H1 (cell line): ENCODE data around the gene PRKD1. TPM values are rescaled to one million over a fixed set of nuclear protein-coding genes. Genes with fewer than 3 reads are reported as not detected.

Experiments
- CTCF ChIA-PET: fragments of 300-600 bp; sonication (Branson Sonifier 250); formaldehyde crosslinking; loops from one replicate; lab custom pipeline; 2021; ENCODE audit not compliant: partially characterized antibody; lab: Charles Lee
- POLR2A ChIA-PET: fragments of 300-600 bp; sonication (Branson Sonifier 250); formaldehyde crosslinking; loops from one replicate; lab custom pipeline; 2021; ENCODE audit warnings: inconsistent platforms; ENCODE audit not compliant: partially characterized antibody; lab: Charles Lee
- DNase-seq, 2 experiments: peaks; one replicate each; pipeline versions ENCODE4 v3.0.0 to v3.0.0-alpha.2; 2010 to 2022; ENCODE audit warnings: low spot score in 2 of 2, low read depth in 1 of 2, mixed read lengths in 1 of 2
- FAIRE-seq: peaks from 2 replicates; lab custom pipeline; 2011; peaks lifted over from hg19 to GRCh38; lab: Jason Lieb, UNC
- H2AFZ ChIP-seq: 2 replicates; pipeline ENCODE4 v1.8.1; 2012; ENCODE audit warnings: low read length, inconsistent platforms
- H2AK5ac ChIP-seq: 2 replicates; pipeline ENCODE4 v1.6.1; 2013; ENCODE audit warnings: low read depth, low read length
- H2BK120ac ChIP-seq: replicated peaks from 2 replicates; pipeline ENCODE3; 2013; ENCODE audit warnings: low read depth, low read length, inconsistent platforms
- H2BK12ac ChIP-seq: 2 replicates; pipeline ENCODE4 v1.6.1; 2013; ENCODE audit warnings: low read depth, low read length
- H2BK15ac ChIP-seq: 2 replicates; pipeline ENCODE4 v1.6.1; 2013; ENCODE audit warnings: low read length
- H2BK20ac ChIP-seq: 2 replicates; pipeline ENCODE4 v1.6.1; 2013; ENCODE audit warnings: low read length
- H2BK5ac ChIP-seq: 2 replicates; pipeline ENCODE4 v1.6.1; 2013; ENCODE audit warnings: low read depth, low read length
- H3K14ac ChIP-seq: 2 replicates; pipeline ENCODE4 v1.6.1; 2013; ENCODE audit warnings: inconsistent platforms; ENCODE audit not compliant: insufficient read length
- H3K18ac ChIP-seq: 2 replicates; pipeline ENCODE4 v1.6.1; 2013; ENCODE audit warnings: low read length; ENCODE audit errors: extremely low read depth
- H3K23ac ChIP-seq: 2 replicates; pipeline ENCODE4 v1.6.1; 2013; ENCODE audit warnings: inconsistent platforms; ENCODE audit not compliant: insufficient read length
- H3K23me2 ChIP-seq: 2 replicates; pipeline ENCODE4 v1.6.1; 2013; ENCODE audit warnings: low read depth, low read length
- H3K27ac ChIP-seq: 2 replicates; pipeline ENCODE4 v1.6.1; 2011; ENCODE audit warnings: low read depth, low read length, inconsistent platforms
- H3K27me3 ChIP-seq, 4 experiments: replicated peaks in 1 of 4; 1 replicate in 1 of 4; 2 replicates in 3 of 4; pipeline versions ENCODE4 v1.6.1 to v1.8.1; 2011 to 2013; ENCODE audit warnings: low read length in 3 of 4, mild to moderate bottlenecking in 3 of 4, inconsistent platforms in 2 of 4, mixed read lengths in 2 of 4, moderate library complexity in 1 of 4; ENCODE audit not compliant: control insufficient read depth in 3 of 4, insufficient read depth in 3 of 4; ENCODE audit errors: extremely low read depth in 1 of 4
- H3K36me3 ChIP-seq, 4 experiments: 2 replicates each; pipeline versions ENCODE4 v1.6.1 to v1.8.1; 2011 to 2013; ENCODE audit warnings: mild to moderate bottlenecking in 4 of 4, low read length in 3 of 4, moderate library complexity in 2 of 4, control low read depth in 1 of 4, inconsistent platforms in 1 of 4; ENCODE audit not compliant: insufficient read depth in 4 of 4, control insufficient read depth in 2 of 4
- H3K4ac ChIP-seq: replicated peaks from 2 replicates; pipeline ENCODE3; 2013; ENCODE audit warnings: low read length, low read depth, mixed read lengths, inconsistent platforms; ENCODE audit not compliant: insufficient read length
- H3K4me1 ChIP-seq, 4 experiments: replicated peaks in 1 of 4; 1 replicate in 1 of 4; 2 replicates in 3 of 4; pipeline versions ENCODE4 v1.6.1 to v1.8.1; 2011 to 2013; ENCODE audit warnings: low read length in 3 of 4, inconsistent platforms in 2 of 4, mixed read lengths in 1 of 4; ENCODE audit not compliant: insufficient read depth in 4 of 4, control insufficient read depth in 3 of 4
- H3K4me2 ChIP-seq, 2 experiments: 2 replicates each; pipeline versions ENCODE4 v1.6.1 to v1.8.1; 2011 to 2013; ENCODE audit warnings: low read depth in 2 of 2, low read length in 2 of 2, control low read depth in 1 of 2, inconsistent platforms in 1 of 2, mild to moderate bottlenecking in 1 of 2; ENCODE audit not compliant: insufficient read depth in 1 of 2
- H3K4me3 ChIP-seq, 4 experiments: fragments of 200-600, 300-600 bp in 1 of 4; sonication (generic), shearing (Covaris generic), sonication (Bioruptor Twin) in 1 of 4; 2 replicates each; pipeline versions ENCODE4 v1.5.1 to v1.8.1; 2011 to 2016; ENCODE audit warnings: low read length in 4 of 4, low read depth in 3 of 4, control low read depth in 2 of 4, inconsistent platforms in 2 of 4, mild to moderate bottlenecking in 2 of 4, mixed read lengths in 1 of 4, moderate library complexity in 1 of 4; ENCODE audit not compliant: insufficient read depth in 2 of 4; ENCODE audit errors: extremely low read depth in 1 of 4
- H3K56ac ChIP-seq: replicated peaks from 2 replicates; pipeline ENCODE3; 2013; ENCODE audit warnings: low read depth, mild to moderate bottlenecking, mixed read lengths, low read length, inconsistent platforms; ENCODE audit not compliant: insufficient read length
- H3K79me1 ChIP-seq: 2 replicates; pipeline ENCODE4 v1.6.1; 2013; ENCODE audit warnings: low read depth, low read length, control low read depth
- H3K79me2 ChIP-seq, 2 experiments: 2 replicates each; pipeline versions ENCODE4 v1.6.1 to v1.8.1; 2012 to 2013; ENCODE audit warnings: low read length in 2 of 2, mild to moderate bottlenecking in 2 of 2, inconsistent platforms in 1 of 2; ENCODE audit not compliant: insufficient read depth in 2 of 2, control insufficient read depth in 1 of 2
- H3K9ac ChIP-seq, 4 experiments: replicated peaks in 1 of 4; 1 replicate in 1 of 4; 2 replicates in 3 of 4; pipeline versions ENCODE4 v1.6.1 to v1.8.1; 2011 to 2013; ENCODE audit warnings: low read depth in 3 of 4, low read length in 3 of 4, control low read depth in 2 of 4, mild to moderate bottlenecking in 2 of 4, moderate library complexity in 2 of 4, inconsistent platforms in 1 of 4; ENCODE audit errors: extremely low read depth in 1 of 4
- H3K9me3 ChIP-seq, 2 experiments: 2 replicates each; pipeline versions ENCODE4 v1.6.1 to v1.8.1; 2012 to 2013; ENCODE audit warnings: mild to moderate bottlenecking in 2 of 2, moderate library complexity in 2 of 2, control low read depth in 1 of 2, inconsistent platforms in 1 of 2, low read depth in 1 of 2, low read length in 1 of 2, mixed read lengths in 1 of 2; ENCODE audit not compliant: insufficient read depth in 2 of 2
- H4K20me1 ChIP-seq, 2 experiments: replicated peaks in 1 of 2; 2 replicates each; pipeline versions ENCODE3 to v1.8.1; 2011 to 2013; ENCODE audit warnings: inconsistent platforms in 2 of 2, low read length in 2 of 2, mild to moderate bottlenecking in 1 of 2; ENCODE audit not compliant: insufficient read depth in 2 of 2, control insufficient read depth in 1 of 2
- H4K5ac ChIP-seq: 2 replicates; pipeline ENCODE4 v1.6.1; 2013; ENCODE audit warnings: low read length, low read depth, mixed read lengths, inconsistent platforms; ENCODE audit not compliant: insufficient read length
- H4K8ac ChIP-seq: 2 replicates; pipeline ENCODE4 v1.8.0; 2013; ENCODE audit warnings: mild to moderate bottlenecking, moderate library complexity, low read length, inconsistent platforms; ENCODE audit not compliant: insufficient read depth; ENCODE audit errors: extremely low read depth
- H4K91ac ChIP-seq: replicated peaks from 2 replicates; pipeline ENCODE3; 2013; ENCODE audit warnings: low read length, mixed read lengths, inconsistent platforms; ENCODE audit not compliant: insufficient read length
- CBX5 ChIP-seq: fragments of 300-800, 300-1000 bp; sonication (generic); IDR thresholded peaks from 2 replicates; pipeline ENCODE4 v1.7.1; 2016; ENCODE audit warnings: antibody characterized with exemption, low read length, low read depth
- CTCF ChIP-seq, 3 experiments: IDR thresholded peaks; 1 replicate in 2 of 3; 2 replicates in 1 of 3; pipeline versions ENCODE4 v1.5.1 to v1.6.1; 2011; ENCODE audit warnings: low read length in 3 of 3, mild to moderate bottlenecking in 3 of 3, inconsistent platforms in 2 of 3, low read depth in 1 of 3, moderate library complexity in 1 of 3; ENCODE audit not compliant: insufficient read depth in 1 of 3; ENCODE audit errors: control extremely low read depth in 1 of 3
- GTF2F1 ChIP-seq: IDR thresholded peaks from 2 replicates; pipeline ENCODE4 v1.6.1; 2012; ENCODE audit warnings: low read depth, low read length, improper control_type of control experiment, borderline replicate concordance
- HDAC6 ChIP-seq: IDR thresholded peaks from one replicate; pipeline ENCODE4 v1.7.1; 2012; ENCODE audit warnings: low read depth, mild to moderate bottlenecking, inconsistent platforms, low read length, moderate library complexity
- MAX ChIP-seq: IDR thresholded peaks from 2 replicates; pipeline ENCODE4 v1.6.1; 2012; ENCODE audit warnings: inconsistent platforms
- PHF8 ChIP-seq: fragments of 200-600 bp; sonication (generic); conservative IDR thresholded peaks from 2 replicates; pipeline ENCODE4 v1.7.1; 2012; ENCODE audit warnings: low read depth, mild to moderate bottlenecking, inconsistent platforms, low read length, moderate library complexity
- POLR2A ChIP-seq, 2 experiments: IDR thresholded peaks; 1 replicate in 1 of 2; 2 replicates in 1 of 2; pipeline ENCODE4 v1.6.1; 2011; ENCODE audit warnings: low read depth in 2 of 2, low read length in 2 of 2, mild to moderate bottlenecking in 2 of 2; ENCODE audit errors: control extremely low read depth in 1 of 2
- POU5F1 ChIP-seq: IDR thresholded peaks from 2 replicates; pipeline ENCODE4 v1.6.1; 2011; ENCODE audit warnings: low read depth, mild to moderate bottlenecking, low read length, moderate library complexity
- SIN3A ChIP-seq, 2 experiments: IDR thresholded peaks in 1 of 2; conservative IDR thresholded peaks in 1 of 2; 2 replicates each; pipeline ENCODE4 v1.6.1; 2011 to 2012; ENCODE audit warnings: low read length in 2 of 2, improper control_type of control experiment in 1 of 2, low read depth in 1 of 2, mild to moderate bottlenecking in 1 of 2
- SP2 ChIP-seq: IDR thresholded peaks from 2 replicates; pipeline ENCODE4 v1.6.1; 2012; ENCODE audit warnings: mild to moderate bottlenecking, low read length, inconsistent platforms
- TBP ChIP-seq: IDR thresholded peaks from 2 replicates; pipeline ENCODE4 v1.6.1; 2011; ENCODE audit warnings: low read depth, low read length, improper control_type of control experiment
- YY1 ChIP-seq: IDR thresholded peaks from 2 replicates; pipeline ENCODE4 v1.6.1; 2011; ENCODE audit warnings: low read depth, mild to moderate bottlenecking, low read length
- whole genome bisulfite sequencing, 2 experiments: shearing (Covaris generic) in 1 of 2; methylation state at CpG; one replicate each; pipeline versions ENCODE4 v1.1.6 to v1.1.7; 2013 to 2015; ENCODE audit warnings: low lambda C conversion rate in 2 of 2, mixed read lengths in 2 of 2, inconsistent platforms in 1 of 2, low coverage in 1 of 2, missing lambda C conversion rate in 1 of 2; ENCODE audit not compliant: insufficient replicate concordance in 2 of 2, insufficient coverage in 1 of 2, insufficient read length in 1 of 2; ENCODE audit errors: extremely low coverage in 1 of 2, missing lambda C conversion rate in 1 of 2; 5-methylcytosine and 5-hydroxymethylcytosine counted together
- polyA plus RNA-seq, 7 experiments: library from polyadenylated mRNA; depleted of rRNA in 3 of 7; stranded (reverse) in 5 of 7; unstranded in 2 of 7; fragments of >200 nt in 5 of 7; fragments of 200-250 nt in 2 of 7; gene quantifications; 1 replicate in 5 of 7; 2 replicates in 1 of 7; 4 replicates in 1 of 7; pipeline versions ENCODE4 v1.2.1 to v1.2.3, GENCODE V29; 2011 to 2013; ENCODE audit warnings: missing spikeins in 2 of 7, mixed read lengths in 2 of 7
- total RNA-seq: library from RNA; stranded (reverse); fragmentation: NEBNext Ultra II Directional; extraction: Animal tissue kit (Norgen Biotek cat#: 25700); gene quantifications from 2 replicates; pipeline ENCODE4 v1.2.1, GENCODE V29; 2021

The PRKD1 gene
- total and polyA plus RNA-seq, 2 of the 8 experiments (the other 6 are each of a cell fraction or from before 2014, with no cell fraction given): 3.6 to 6.8 TPM

- Histone ChIP-seq H3K4ac (no peak overlapping the region), H3K14ac (no peak overlapping the region)
- FAIRE-seq: no peak
- TF ChIP-seq MAX (no peak), PHF8 (no peak), SP2 (no peak), SIN3A (conservative IDR thresholded peaks at IDR 0.05 in 1 of 2, IDR thresholded peaks at IDR 0.05 in 1 of 2; ENCODE audit: low read depth in 1 of 2, low read length in 2 of 2) (no peak), GTF2F1 (no peak), CBX5 (no peak), HDAC6 (no peak), CTCF (IDR thresholded peaks at IDR 0.05; ENCODE audit: control extremely low read depth in 1 of 3, insufficient read depth in 1 of 3, low read depth in 1 of 3, low read length in 3 of 3) (no peak), POU5F1 (no peak), POLR2A (IDR thresholded peaks at IDR 0.05; ENCODE audit: control extremely low read depth in 1 of 2, low read depth in 2 of 2, low read length in 2 of 2) (no peak), YY1 (no peak), TBP (no peak)
Measured at GRCh38 chr14:29717901-29718300, 209.7 kb downstream of the PRKD1 start.

More at GRCh38 chr14:29717901-29718300, 209.7 kb downstream of the PRKD1 start:
- Histone ChIP-seq H3K9ac (no peak overlapping the region), H3K23ac (no peak overlapping the region), H2AK5ac (no peak overlapping the region), H2BK20ac (no peak overlapping the region), H2BK5ac (no peak overlapping the region), H2BK15ac (no peak overlapping the region), H2BK120ac (no peak overlapping the region), H3K9me3 (no peaks in the 10 kb centered on the region), H4K20me1 (no peaks in the 10 kb centered on the region), H3K23me2 (no peaks in the 10 kb centered on the region), H4K8ac (no peak overlapping the region), H3K27me3 (no peaks in the 10 kb centered on the region), H3K36me3 (no peaks in the 10 kb centered on the region), H2AFZ (no peak overlapping the region), H3K4me1 (no peaks in the 10 kb centered on the region; a peak in 1 of 7 replicates), H3K4me2 (no peak overlapping the region), H3K79me1 (no peaks in the 10 kb centered on the region), H2BK12ac (no peak overlapping the region), H4K5ac (no peak overlapping the region), H3K56ac (no peak overlapping the region), H3K79me2 (no peaks in the 10 kb centered on the region), H4K91ac (no peak overlapping the region), H3K18ac (no peak overlapping the region), H3K27ac (no peak overlapping the region), H3K4me3 (no peak overlapping the region)
- ChIA-PET CTCF (no interaction called here), POLR2A (no interaction called here)
- WGBS, 2 experiments: 81% methylated on average over 5 of the region's 5 CpGs; no CpG with 5 or more reads in 1 of the 2 experiments
- no peak for DNase-seq
